Measurements from ENCODE around the gene INTS15.
"Not testable (repeated sequence)": the region's sequence is repeated elsewhere in the genome, so short reads cannot be mapped to it uniquely, and the experiment has no call there.

INTS15 gene

GRCh38 chr7:6622134-6622710 is 32.4 kb downstream of the INTS15 start:
- no peaks in the 10 kb centered on the region for H3K9me3 ChIP-seq (ENCODE audit: control insufficient read depth, low read length)
- no peak overlapping the region for H3K4me3 ChIP-seq (ENCODE audit: low read length)
- no peaks in the 10 kb centered on the region for H3K4me1 ChIP-seq (ENCODE audit: control insufficient read depth, insufficient read depth, low read length)
- no peaks in the 10 kb centered on the region for H3K36me3 ChIP-seq (ENCODE audit: control insufficient read depth, insufficient read depth, low read length, severe bottlenecking)
- H3K27me3 ChIP-seq (replicated peaks; ENCODE audit: control insufficient read depth, insufficient read depth, low read length), result peaks cover 29% of the 10 kb centered on the region
- H3K9ac ChIP-seq (ENCODE audit: low read length), result no peak overlapping the region
- no peak for DNase-seq (ENCODE audit: low read depth)

DNA sequence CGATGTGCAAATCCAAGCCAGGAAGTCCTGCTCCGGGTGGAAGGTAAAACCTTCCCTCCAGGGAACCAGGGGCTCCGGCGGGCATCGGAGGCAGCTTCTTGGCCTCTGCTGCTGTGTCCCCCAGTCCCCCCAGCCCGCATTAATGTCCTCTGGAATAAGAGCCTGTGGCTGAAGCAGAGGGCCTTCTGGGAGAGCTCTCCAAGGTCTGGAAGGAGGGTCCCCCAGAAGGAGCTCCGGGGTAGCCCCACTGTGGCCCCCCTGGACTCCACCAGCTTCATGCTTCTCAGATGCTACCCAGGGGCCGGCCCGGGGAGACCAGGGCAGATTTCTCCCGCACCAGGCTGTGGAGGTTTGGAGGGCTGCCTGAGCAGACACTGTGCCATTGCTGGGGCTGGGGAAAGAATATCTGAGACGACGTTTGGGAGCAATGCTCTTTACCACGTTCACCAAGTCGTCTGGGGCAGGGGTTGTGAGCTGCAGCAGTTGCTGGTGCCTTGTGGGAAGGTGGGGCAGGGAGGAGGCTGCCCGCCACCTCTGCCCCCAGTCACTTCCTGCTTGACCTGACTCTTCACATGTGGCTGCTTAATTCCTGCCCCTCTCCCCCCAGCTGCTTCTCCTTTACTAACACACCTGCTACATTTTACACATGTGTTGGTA is 33.9 kb downstream of the INTS15 start:
- DNase-seq (ENCODE audit: low read depth), result no peak
- Histone ChIP-seq H3K9me3 (ENCODE audit: control insufficient read depth, low read length) (no peaks in the 10 kb centered on the region), H3K9ac (ENCODE audit: low read length) (no peak overlapping the region), H3K4me1 (ENCODE audit: control insufficient read depth, insufficient read depth, low read length) (no peaks in the 10 kb centered on the region), H3K36me3 (ENCODE audit: control insufficient read depth, insufficient read depth, low read length, severe bottlenecking) (no peaks in the 10 kb centered on the region), H3K27me3 (replicated peaks; ENCODE audit: control insufficient read depth, insufficient read depth, low read length) (peaks cover 26% of the 10 kb centered on the region), H3K4me3 (ENCODE audit: low read length) (no peak overlapping the region)

DNA sequence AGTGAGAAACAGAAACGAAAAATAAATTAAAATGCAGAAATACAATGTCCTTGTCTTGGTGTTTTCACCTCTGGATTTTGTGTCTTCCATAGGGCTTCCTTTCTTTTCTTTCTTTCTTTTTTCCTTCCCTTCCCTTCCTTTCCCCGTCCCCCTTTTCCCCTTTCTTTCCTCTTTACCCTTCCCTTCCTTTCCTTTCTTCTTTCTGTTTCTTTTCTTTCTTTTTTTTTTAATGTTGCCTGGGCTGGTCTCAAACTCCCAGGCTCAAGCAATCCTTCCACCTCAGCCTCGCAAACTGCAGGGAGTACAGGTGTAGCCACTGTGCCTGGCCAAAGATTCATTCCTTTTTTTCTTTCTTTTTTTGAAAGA is 34.4 kb downstream of the INTS15 start:
- H3K9me3 ChIP-seq (ENCODE audit: control insufficient read depth, low read length), result no peaks in the 10 kb centered on the region
- no peaks in the 10 kb centered on the region for H3K4me1 ChIP-seq (ENCODE audit: control insufficient read depth, insufficient read depth, low read length)
- H3K27me3 ChIP-seq (replicated peaks; ENCODE audit: control insufficient read depth, insufficient read depth, low read length), result peaks cover 26% of the 10 kb centered on the region
- no peak for DNase-seq (ENCODE audit: low read depth)
- H3K36me3 ChIP-seq (ENCODE audit: control insufficient read depth, insufficient read depth, low read length, severe bottlenecking), result no peaks in the 10 kb centered on the region
- no peak overlapping the region for H3K4me3 ChIP-seq (ENCODE audit: low read length)
- H3K9ac ChIP-seq (ENCODE audit: low read length), result no peak overlapping the region

DNA sequence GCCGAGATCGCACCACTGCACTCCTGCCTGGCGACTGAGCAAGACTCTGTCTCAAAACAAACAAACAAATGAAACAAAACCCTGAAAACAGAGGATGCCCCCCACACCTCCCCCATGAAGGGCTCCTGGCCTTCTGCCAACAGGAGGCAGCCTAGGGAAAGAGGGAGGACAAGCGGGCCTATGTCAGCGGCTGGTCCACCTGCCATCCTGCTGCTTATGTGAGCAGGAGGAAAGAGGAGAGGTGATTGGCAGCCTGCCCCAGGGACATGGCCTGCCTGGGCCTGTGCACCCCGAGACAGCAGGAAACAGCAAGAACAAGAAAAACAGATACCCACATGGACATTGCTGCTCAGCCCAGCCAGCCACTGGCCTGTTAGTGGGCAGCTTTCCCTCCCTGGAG is 38.2 kb downstream of the INTS15 start:
- no peak overlapping the region for H3K4me3 ChIP-seq (ENCODE audit: low read length)
- no peaks in the 10 kb centered on the region for H3K4me1 ChIP-seq (ENCODE audit: control insufficient read depth, insufficient read depth, low read length)
- DNase-seq (ENCODE audit: low read depth), result no peak

GRCh38 chr7:6630007-6630849 is 40.4 kb downstream of the INTS15 start:
- no peak for DNase-seq (ENCODE audit: low read depth)
- Histone ChIP-seq H3K4me1 (ENCODE audit: control insufficient read depth, insufficient read depth, low read length) (no peaks in the 10 kb centered on the region), H3K4me3 (ENCODE audit: low read length) (no peak overlapping the region)

More for the DNA sequence above, 38.2 kb downstream of the INTS15 start:
- Histone ChIP-seq H3K9ac (ENCODE audit: low read length) (no peak overlapping the region), H3K9me3 (ENCODE audit: control insufficient read depth, low read length) (no peaks in the 10 kb centered on the region), H3K27me3 (replicated peaks; ENCODE audit: control insufficient read depth, insufficient read depth, low read length) (peaks cover 16% of the 10 kb centered on the region), H3K36me3 (ENCODE audit: control insufficient read depth, insufficient read depth, low read length, severe bottlenecking) (no peaks in the 10 kb centered on the region)

GRCh38 chr7:6631605-6632004 is 41.8 kb downstream of the INTS15 start:
- Histone ChIP-seq H3K4me3 (ENCODE audit: low read length) (no peak overlapping the region), H3K27me3 (replicated peaks; ENCODE audit: control insufficient read depth, insufficient read depth, low read length) (peaks cover 5% of the 10 kb centered on the region), H3K4me1 (ENCODE audit: control insufficient read depth, insufficient read depth, low read length) (peaks cover 3% of the 10 kb centered on the region), H3K9me3 (ENCODE audit: control insufficient read depth, low read length) (no peaks in the 10 kb centered on the region), H3K9ac (ENCODE audit: low read length) (no peak overlapping the region), H3K36me3 (ENCODE audit: control insufficient read depth, insufficient read depth, low read length, severe bottlenecking) (no peaks in the 10 kb centered on the region)
- DNase-seq (ENCODE audit: low read depth), result no peak

More at GRCh38 chr7:6630007-6630849, 40.4 kb downstream of the INTS15 start:
- H3K9ac ChIP-seq (ENCODE audit: low read length), result no peak overlapping the region
- peaks cover 5% of the 10 kb centered on the region for H3K27me3 ChIP-seq (replicated peaks; ENCODE audit: control insufficient read depth, insufficient read depth, low read length)
- H3K36me3 ChIP-seq (ENCODE audit: control insufficient read depth, insufficient read depth, low read length, severe bottlenecking), result no peaks in the 10 kb centered on the region
- no peaks in the 10 kb centered on the region for H3K9me3 ChIP-seq (ENCODE audit: control insufficient read depth, low read length)

GRCh38 chr7:6634021-6634420 is 44.2 kb downstream of the INTS15 start:
- Histone ChIP-seq H3K9me3 (ENCODE audit: control insufficient read depth, low read length) (no peaks in the 10 kb centered on the region), H3K9ac (ENCODE audit: low read length) (no peak overlapping the region), H3K4me1 (ENCODE audit: control insufficient read depth, insufficient read depth, low read length) (peaks cover 10% of the 10 kb centered on the region), H3K4me3 (ENCODE audit: low read length) (no peak overlapping the region), H3K36me3 (ENCODE audit: control insufficient read depth, insufficient read depth, low read length, severe bottlenecking) (no peaks in the 10 kb centered on the region), H3K27me3 (replicated peaks; ENCODE audit: control insufficient read depth, insufficient read depth, low read length) (peaks cover 5% of the 10 kb centered on the region)
- DNase-seq (ENCODE audit: low read depth), result no peak

DNA sequence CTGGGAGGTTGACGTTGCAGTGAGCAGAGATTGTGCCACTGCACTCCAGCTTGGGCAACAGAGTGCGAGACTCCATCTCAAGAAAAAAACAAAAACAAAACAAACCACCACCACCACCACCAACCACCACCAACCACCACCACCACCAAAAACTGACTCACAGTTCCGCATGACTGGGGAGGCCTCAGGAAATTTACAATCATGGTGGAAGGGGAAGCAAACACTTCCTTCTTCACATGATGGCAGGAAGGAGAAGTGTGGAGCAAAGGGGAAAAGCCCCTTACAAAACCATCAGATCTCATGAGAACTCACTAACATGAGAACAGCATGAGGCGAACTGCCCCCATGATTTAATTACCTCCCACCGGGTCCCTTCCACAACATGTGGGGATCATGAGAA is 45.1 kb downstream of the INTS15 start:
- not testable (repeated sequence) for DNase-seq (ENCODE audit: low read depth); H3K9ac ChIP-seq (ENCODE audit: low read length); H3K36me3 ChIP-seq (ENCODE audit: control insufficient read depth, insufficient read depth, low read length, severe bottlenecking); H3K27me3 ChIP-seq (replicated peaks; ENCODE audit: control insufficient read depth, insufficient read depth, low read length); H3K9me3 ChIP-seq (ENCODE audit: control insufficient read depth, low read length); H3K4me3 ChIP-seq (ENCODE audit: low read length)
- peaks cover 18% of the 10 kb centered on the region for H3K4me1 ChIP-seq (ENCODE audit: control insufficient read depth, insufficient read depth, low read length)

DNA sequence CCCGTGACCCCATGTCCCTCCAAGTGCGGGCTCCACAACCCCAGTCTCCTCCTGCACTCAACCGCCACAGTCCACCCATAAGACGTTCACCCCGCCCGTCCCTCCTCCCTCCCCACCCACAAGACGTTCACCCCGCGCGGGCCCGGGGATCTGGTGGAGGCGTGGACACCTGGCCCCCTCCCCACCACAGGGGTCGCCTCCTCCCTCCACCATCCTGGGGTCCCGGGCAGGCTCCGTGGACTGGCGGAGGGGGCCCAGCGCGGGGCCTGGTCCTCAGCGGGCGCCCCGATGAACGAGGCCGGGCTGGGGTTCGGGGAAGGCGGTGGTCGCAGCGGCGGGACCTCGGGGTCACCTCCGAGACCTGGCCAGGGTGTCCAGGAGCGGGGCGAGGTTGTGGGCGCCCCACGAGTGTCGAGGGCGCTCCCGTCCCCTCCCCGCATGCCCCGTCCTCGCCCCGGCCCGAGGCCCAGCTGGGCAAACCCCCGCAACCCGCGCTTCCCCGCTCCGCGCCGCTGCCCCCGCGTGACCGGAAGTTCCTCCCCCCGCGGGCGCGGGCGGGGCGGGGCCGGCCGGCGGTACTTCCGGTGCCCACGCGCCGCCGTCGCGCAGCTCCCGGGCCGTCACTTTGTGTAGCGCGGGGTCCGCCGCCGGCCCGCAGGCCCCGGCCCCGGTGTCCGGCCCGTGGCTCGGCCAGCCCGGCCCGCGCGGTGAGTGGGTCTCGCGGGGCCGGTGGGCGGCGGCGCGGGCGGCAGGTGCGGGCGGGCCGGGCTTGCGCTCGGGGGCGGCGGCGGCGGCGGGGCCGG is 47.1 kb downstream of the INTS15 start, which contains the start of gene ZNF316:
Gene ZNF316, plus strand, starts transcription at position 578 of the 803 bp plus-strand sequence. CDS start 5,092 bp downstream, outside the sequence.
- Histone ChIP-seq H3K9ac (ENCODE audit: low read length) (peak within 1 kb of the TSS; percentile 89), H3K36me3 (ENCODE audit: control insufficient read depth, insufficient read depth, low read length, severe bottlenecking) (peaks cover 3% of the 10 kb centered on the region), H3K4me1 (ENCODE audit: control insufficient read depth, insufficient read depth, low read length) (peaks cover 21% of the 10 kb centered on the region), H3K27me3 (replicated peaks; ENCODE audit: control insufficient read depth, insufficient read depth, low read length) (no peaks in the 10 kb centered on the region), H3K4me3 (ENCODE audit: low read length) (peak within 1 kb of the TSS; percentile 88), H3K9me3 (ENCODE audit: control insufficient read depth, low read length) (no peaks in the 10 kb centered on the region)
- peak; percentile 87 for DNase-seq (ENCODE audit: low read depth)

GRCh38 chr7:6637544-6638229 is 47.9 kb downstream of the INTS15 start:
- H3K27me3 ChIP-seq (replicated peaks; ENCODE audit: control insufficient read depth, insufficient read depth, low read length), result no peaks in the 10 kb centered on the region
- no peaks in the 10 kb centered on the region for H3K9me3 ChIP-seq (ENCODE audit: control insufficient read depth, low read length)
- peaks cover 21% of the 10 kb centered on the region for H3K4me1 ChIP-seq (ENCODE audit: control insufficient read depth, insufficient read depth, low read length)
- peaks cover 11% of the 10 kb centered on the region for H3K36me3 ChIP-seq (ENCODE audit: control insufficient read depth, insufficient read depth, low read length, severe bottlenecking)
- peak overlapping the region; percentile 88 for H3K4me3 ChIP-seq (ENCODE audit: low read length)
- DNase-seq (ENCODE audit: low read depth), result peak; percentile 60
- peak overlapping the region; percentile 85 for H3K9ac ChIP-seq (ENCODE audit: low read length)
